Liver (tissue), 3 donors: Measurements from ENCODE around the gene HEPN1.

ENCODE experiments used
- ATF3 ChIP-seq: IDR thresholded peaks from 2 replicates; pipeline ENCODE4 v1.6.1; 2016; ENCODE audit warnings: antibody characterized with exemption
- CTCF ChIP-seq: fragments of 150-350 bp; IDR thresholded peaks from 2 replicates; pipeline ENCODE4 v1.5.1; 2017; ENCODE audit warnings: improper control_type of control experiment, low read depth, low read length; ENCODE audit not compliant: missing input control
- GABPA ChIP-seq, 2 donors: IDR thresholded peaks in 1 of 2; conservative IDR thresholded peaks in 1 of 2; 2 replicates each; pipeline ENCODE4 v1.6.1; 2016; ENCODE audit warnings: antibody characterized with exemption in 2 of 2, mild to moderate bottlenecking in 1 of 2, moderate library complexity in 1 of 2
- MAX ChIP-seq: IDR thresholded peaks from 2 replicates; pipeline ENCODE4 v1.6.1; 2016; ENCODE audit warnings: antibody characterized with exemption
- NR2F2 ChIP-seq: IDR thresholded peaks from 2 replicates; pipeline ENCODE4 v1.6.1; 2016; ENCODE audit warnings: antibody characterized with exemption
- SP1 ChIP-seq: IDR thresholded peaks from 2 replicates; pipeline ENCODE4 v1.6.1; 2018; ENCODE audit warnings: antibody characterized with exemption, mild to moderate bottlenecking
- TAF1 ChIP-seq: conservative IDR thresholded peaks from 2 replicates; pipeline ENCODE4 v1.6.1; 2016; ENCODE audit warnings: antibody characterized with exemption, mild to moderate bottlenecking
- YY1 ChIP-seq: IDR thresholded peaks from 2 replicates; pipeline ENCODE4 v1.6.1; 2016; ENCODE audit warnings: antibody characterized with exemption, mild to moderate bottlenecking
- ZBTB33 ChIP-seq: IDR thresholded peaks from 2 replicates; pipeline ENCODE4 v1.6.1; 2016; ENCODE audit warnings: antibody characterized with exemption
- donor health status: healthy.
- donor health status: healthy.

GRCh38 chr11:124937336-124937935, 18.4 kb downstream of the HEPN1 start:
- TF ChIP-seq NR2F2 (no peak), CTCF (no peak), YY1 (no peak), GABPA (IDR thresholded peaks at IDR 0.05 in 1 of 2, conservative IDR thresholded peaks at IDR 0.05 in 1 of 2) (no peak), MAX (no peak), TAF1 (no peak), ATF3 (no peak), ZBTB33 (no peak), SP1 (no peak)
